HepG2 (cell line): ENCODE measurements around the gene PLAGL2. TPM values are rescaled to one million over a fixed set of nuclear protein-coding genes. Genes with fewer than 3 reads are reported as not detected.

Experiments used
- ATAC-seq: fragments of 200-7000 bp; cut with Tn5 transposase; 3 replicates; pipeline ENCODE4 v1.9.1; 2020; ENCODE audit warnings: mild to moderate bottlenecking, moderate library complexity
- BruUV-seq: library from RNA; stranded (reverse); fragments of 400-500 nt; replicated peaks from 2 replicates; lab custom pipeline; 2021; lab: Mats Ljungman, UMichigan
- CTCF ChIA-PET: fragments of 300-600 bp; formaldehyde crosslinking; extraction: SDS; loops from one replicate; lab custom pipeline; 2021; ENCODE audit warnings: low total read pairs, inconsistent platforms, low intra/inter-chr PET ratio; lab: Yijun Ruan, JAX
- POLR2A ChIA-PET: fragments of 350-600 bp; sonication (Branson Sonifier 250); formaldehyde crosslinking; loops from one replicate; lab custom pipeline; 2020; ENCODE audit warnings: antibody characterized with exemption, inconsistent platforms; lab: Yijun Ruan, JAX
- DNase-seq: peaks from one replicate; pipeline ENCODE4 v3.0.0-alpha.2; 2015; ENCODE audit warnings: low spot score
- FAIRE-seq: peaks from 3 replicates; lab custom pipeline; 2011; peaks lifted over from hg19 to GRCh38; lab: Jason Lieb, UNC
- H2AFZ ChIP-seq: one replicate; pipeline ENCODE4 v1.6.1; 2011; ENCODE audit warnings: low read length, inconsistent platforms
- H3K27ac ChIP-seq: fragments of 300-600 bp; 3 replicates; pipeline ENCODE4 v1.8.0; 2011; ENCODE audit warnings: mixed run types, mild to moderate bottlenecking, mixed read lengths, low read length, inconsistent platforms; ENCODE audit not compliant: insufficient read depth; ENCODE audit errors: extremely low read length
- H3K27me3 ChIP-seq, 2 experiments: fragments of 200-600 bp in 1 of 2; 2 replicates in 1 of 2; 3 replicates in 1 of 2; pipeline versions ENCODE4 v1.6.0 to v1.8.0; 2011; ENCODE audit warnings: low read length in 2 of 2, mild to moderate bottlenecking in 2 of 2, moderate library complexity in 2 of 2, inconsistent platforms in 1 of 2; ENCODE audit not compliant: insufficient read depth in 2 of 2, control insufficient read depth in 1 of 2
- H3K36me3 ChIP-seq, 2 experiments: fragments of 200-600 bp in 1 of 2; replicated peaks in 1 of 2; 2 replicates in 1 of 2; 3 replicates in 1 of 2; pipeline versions ENCODE4 v1.5.1 to v1.8.0; 2011; ENCODE audit warnings: low read length in 2 of 2, inconsistent platforms in 1 of 2; ENCODE audit not compliant: insufficient read depth in 2 of 2, control insufficient read depth in 1 of 2
- H3K4me1 ChIP-seq: 2 replicates; pipeline ENCODE4 v1.5.1; 2012; ENCODE audit warnings: low read length, inconsistent platforms; ENCODE audit not compliant: insufficient read depth
- H3K4me2 ChIP-seq: 2 replicates; pipeline ENCODE4 v1.6.0; 2011; ENCODE audit warnings: low read depth, low read length, inconsistent platforms
- H3K4me3 ChIP-seq, 3 experiments: fragments of 200-600 bp in 1 of 3; sonication (generic), shearing (Covaris generic) in 1 of 3; replicated peaks in 1 of 3; 2 replicates each; pipeline ENCODE4 v1.5.1; 2011 to 2016; ENCODE audit warnings: low read length in 3 of 3, inconsistent platforms in 2 of 3, low read depth in 2 of 3, mild to moderate bottlenecking in 2 of 3, control low read depth in 1 of 3, mixed read lengths in 1 of 3; ENCODE audit not compliant: insufficient read depth in 1 of 3
- H3K79me2 ChIP-seq: one replicate; pipeline ENCODE4 v1.6.1; 2011; ENCODE audit warnings: low read length, inconsistent platforms; ENCODE audit not compliant: insufficient read depth
- H3K9ac ChIP-seq: 2 replicates; pipeline ENCODE4 v1.6.0; 2011; ENCODE audit warnings: mild to moderate bottlenecking, low read depth, low read length, inconsistent platforms; ENCODE audit not compliant: insufficient read depth
- H3K9me3 ChIP-seq: 2 replicates; pipeline ENCODE4 v1.5.1; 2012; ENCODE audit warnings: mild to moderate bottlenecking, low read length
- H4K20me1 ChIP-seq: 2 replicates; pipeline ENCODE4 v1.6.0; 2011; ENCODE audit warnings: inconsistent platforms, mild to moderate bottlenecking, low read length, moderate library complexity; ENCODE audit not compliant: insufficient read depth
- ATF1 ChIP-seq: IDR thresholded peaks from 2 replicates; pipeline ENCODE4 v1.6.1; 2016; ENCODE audit warnings: mild to moderate bottlenecking, control low read depth
- CENPT ChIP-seq: sonication (generic); formaldehyde crosslinking; IDR thresholded peaks from 2 replicates; pipeline ENCODE4 v1.8.0; 2022; ENCODE audit warnings: low read depth, mild to moderate bottlenecking, moderate library complexity, missing genetic modification reagents
- CREB3 ChIP-seq: sonication (generic); formaldehyde crosslinking; IDR thresholded peaks from 2 replicates; pipeline ENCODE4 v1.5.0; 2020; ENCODE audit warnings: missing genetic modification reagents
- ELF3 ChIP-seq: IDR thresholded peaks from 2 replicates; pipeline ENCODE4 v1.6.1; 2016; ENCODE audit warnings: missing genetic modification reagents, missing compliant biosample characterization
- FOXC1 ChIP-seq: sonication (generic); formaldehyde crosslinking; IDR thresholded peaks from 2 replicates; pipeline ENCODE4 v1.8.0; 2022; ENCODE audit warnings: mild to moderate bottlenecking, missing genetic modification reagents, borderline replicate concordance
- LCORL ChIP-seq, 2 experiments: fragments of 450-650 bp in 1 of 2; sonication (generic) in 1 of 2; formaldehyde crosslinking in 1 of 2; IDR thresholded peaks; 2 replicates each; pipeline versions ENCODE4 v1.5.0 to v1.6.1; 2017 to 2020; ENCODE audit warnings: antibody characterized with exemption in 1 of 2, missing genetic modification reagents in 1 of 2
- NFYB ChIP-seq: sonication (generic); formaldehyde crosslinking; IDR thresholded peaks from 2 replicates; pipeline ENCODE4 v1.4.0; 2020; ENCODE audit warnings: missing genetic modification reagents
- PAWR ChIP-seq: sonication (generic); formaldehyde crosslinking; IDR thresholded peaks from 2 replicates; pipeline ENCODE4 v1.4.0; 2020; ENCODE audit warnings: missing genetic modification reagents, mild to moderate bottlenecking, borderline replicate concordance
- POLR2G ChIP-seq: fragments of 200-400 bp; formaldehyde crosslinking; IDR thresholded peaks from 2 replicates; pipeline ENCODE4 v1.6.1; 2018; ENCODE audit warnings: mild to moderate bottlenecking, low read depth, low read length, moderate library complexity
- RBM22 ChIP-seq: fragments of 200-400 bp; formaldehyde crosslinking; optimal IDR thresholded peaks from 2 replicates; pipeline ENCODE3; 2017; ENCODE audit warnings: mild to moderate bottlenecking, low read length, moderate library complexity
- ZC3H4 ChIP-seq: sonication (generic); formaldehyde crosslinking; IDR thresholded peaks from 2 replicates; pipeline ENCODE4 v1.4.0; 2020; ENCODE audit warnings: missing genetic modification reagents, borderline replicate concordance
- ZMYM3 ChIP-seq: sonication (generic); formaldehyde crosslinking; IDR thresholded peaks from 2 replicates; pipeline ENCODE4 v1.5.1; 2020; ENCODE audit warnings: mild to moderate bottlenecking, missing genetic modification reagents
- ZNF225 ChIP-seq: sonication (generic); formaldehyde crosslinking; IDR thresholded peaks from 2 replicates; pipeline ENCODE4 v1.4.0; 2020; ENCODE audit warnings: mild to moderate bottlenecking, missing genetic modification reagents
- ZNF230 ChIP-seq: sonication (generic); formaldehyde crosslinking; IDR thresholded peaks from 2 replicates; pipeline ENCODE4 v1.4.0; 2020; ENCODE audit warnings: mild to moderate bottlenecking, missing genetic modification reagents
- ZNF276 ChIP-seq: sonication (generic); formaldehyde crosslinking; IDR thresholded peaks from 2 replicates; pipeline ENCODE4 v1.4.0; 2020; ENCODE audit warnings: mild to moderate bottlenecking, low read depth, missing genetic modification reagents
- ZNF577 ChIP-seq: sonication (generic); formaldehyde crosslinking; IDR thresholded peaks from 2 replicates; pipeline ENCODE4 v1.4.0; 2020; ENCODE audit warnings: mild to moderate bottlenecking, low read depth, missing genetic modification reagents, borderline replicate concordance
- ZNF644 ChIP-seq: IDR thresholded peaks from 2 replicates; pipeline ENCODE4 v1.6.1; 2016; ENCODE audit warnings: low read depth
- ZNF773 ChIP-seq: sonication (generic); formaldehyde crosslinking; IDR thresholded peaks from 2 replicates; pipeline ENCODE4 v1.4.0; 2020; ENCODE audit warnings: missing genetic modification reagents, borderline replicate concordance
- WGBS: methylation state at CpG from one replicate; pipeline ENCODE4 v1.1.6; 2017; ENCODE audit warnings: low lambda C conversion rate; 5-methylcytosine and 5-hydroxymethylcytosine counted together
- in situ Hi-C: cut with HindIII; loops from 2 replicates; pipeline ENCODE4 v1.10.0; 2017; ENCODE audit warnings: low pct_unique_long_range_greater_than_20kb; ENCODE audit not compliant: extremely low pct_ligation_motif_present
- intact Hi-C: fragments of 100-400 bp; cut with micrococcal nuclease; formaldehyde crosslinking; loops from one replicate; pipeline ENCODE4 v1.10.0; 2022; ENCODE audit not compliant: unreplicated experiment
- polyA plus RNA-seq, 8 experiments: library from polyadenylated mRNA; depleted of rRNA in 3 of 8; stranded (reverse) in 7 of 8; unstranded in 1 of 8; fragments of >200 nt; fragmentation: Illumina TruSeq in 4 of 8; extraction: Trizol in 4 of 8; gene quantifications; 2 replicates each; pipeline versions ENCODE4 v1.2.1 to v1.2.3, GENCODE V29; 2011 to 2016; ENCODE audit warnings: low read depth in 4 of 8, missing spikeins in 1 of 8, mixed read lengths in 1 of 8; ENCODE audit not compliant: insufficient read depth in 1 of 8
- total RNA-seq, 5 experiments: library from RNA; depleted of rRNA; stranded (reverse); fragments of >200 nt; fragmentation: Illumina TruSeq; extraction: Trizol; gene quantifications; 2 replicates each; pipeline ENCODE4 v1.2.3, GENCODE V29; 2016; ENCODE audit warnings: low read depth in 1 of 5
- TF ChIP-seq, protein P1 (sequence below): sonication (generic); formaldehyde crosslinking; conservative IDR thresholded peaks from 2 replicates; pipeline ENCODE4 v1.8.1; 2023; ENCODE audit warnings: missing genetic modification reagents
- TF ChIP-seq, protein P2 (sequence below): sonication (generic); formaldehyde crosslinking; IDR thresholded peaks from 2 replicates; pipeline ENCODE4 v1.5.0; 2020; ENCODE audit warnings: missing genetic modification reagents, mild to moderate bottlenecking, borderline replicate concordance

Gene PLAGL2
- total and polyA plus RNA-seq, 2 of the 13 experiments (the other 11 are each of a cell fraction or from before 2014, with no cell fraction given): 15.2 to 15.3 TPM

- H3K79me2 ChIP-seq: no peaks in the 10 kb centered on the region
- H3K4me1 ChIP-seq: peaks cover 30% of the 10 kb centered on the region
- H3K4me2 ChIP-seq: no peak overlapping the region
- WGBS: 93% methylated on average over 6 of the region's 6 CpGs
- ChIA-PET CTCF (no interaction called here), POLR2A (interaction anchor here (1.8 kb wide), 1 partner anchor 12 kb away, joined by 6 read pairs; no protein-coding TSS in a partner anchor)
- no peak for FAIRE-seq
- BruUV-seq: no TSS peak
- H3K9me3 ChIP-seq: no peaks in the 10 kb centered on the region
- H2AFZ ChIP-seq: no peak overlapping the region
- in situ Hi-C loops (no loop called here), intact Hi-C loops (no loop called here)
- H3K9ac ChIP-seq: no peak overlapping the region
- H3K36me3 ChIP-seq: peaks cover 11 to 29% of the 10 kb centered on the region in 2 experiments
- ATAC-seq: no peak
- H4K20me1 ChIP-seq: no peaks in the 10 kb centered on the region
- H3K27ac ChIP-seq: no peak overlapping the region
- no peaks in the 10 kb centered on the region for H3K27me3 ChIP-seq
- no peak overlapping the region for H3K4me3 ChIP-seq
- no peak for DNase-seq
- 0 out of 2 replicates have a peak, but pooled peaks have one; percentile 37 for TF ChIP-seq ZNF225
- no peak for TF ChIP-seq ATF1 (CRISPR knock-in tag)
- 0 out of 2 replicates have a peak, but pooled peaks have one; percentile 40 for TF ChIP-seq FOXC1 (CRISPR knock-in tag)
- no peak for TF ChIP-seq CENPT (CRISPR knock-in tag)
- TF ChIP-seq, protein P1, sequence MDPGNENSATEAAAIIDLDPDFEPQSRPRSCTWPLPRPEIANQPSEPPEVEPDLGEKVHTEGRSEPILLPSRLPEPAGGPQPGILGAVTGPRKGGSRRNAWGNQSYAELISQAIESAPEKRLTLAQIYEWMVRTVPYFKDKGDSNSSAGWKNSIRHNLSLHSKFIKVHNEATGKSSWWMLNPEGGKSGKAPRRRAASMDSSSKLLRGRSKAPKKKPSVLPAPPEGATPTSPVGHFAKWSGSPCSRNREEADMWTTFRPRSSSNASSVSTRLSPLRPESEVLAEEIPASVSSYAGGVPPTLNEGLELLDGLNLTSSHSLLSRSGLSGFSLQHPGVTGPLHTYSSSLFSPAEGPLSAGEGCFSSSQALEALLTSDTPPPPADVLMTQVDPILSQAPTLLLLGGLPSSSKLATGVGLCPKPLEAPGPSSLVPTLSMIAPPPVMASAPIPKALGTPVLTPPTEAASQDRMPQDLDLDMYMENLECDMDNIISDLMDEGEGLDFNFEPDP (CRISPR knock-in tag): 0 out of 2 replicates have a peak, but pooled peaks have one; percentile 34
- TF ChIP-seq POLR2G: peak; percentile 41; the same call in 1 of the 2 replicates
- no peak for TF ChIP-seq ZC3H4 (CRISPR knock-in tag)
- TF ChIP-seq ZMYM3 (CRISPR knock-in tag): peak; percentile 85
- TF ChIP-seq LCORL (IDR thresholded peaks at IDR 0.05): no peak
- TF ChIP-seq LCORL (CRISPR knock-in tag; IDR thresholded peaks at IDR 0.05): peak; percentile 46; the same call in 1 of the 2 replicates
- TF ChIP-seq ZNF230 (CRISPR knock-in tag): 0 out of 2 replicates have a peak, but pooled peaks have one; percentile 35
- TF ChIP-seq ELF3 (CRISPR knock-in tag): no peak
- 0 out of 2 replicates have a peak, but pooled peaks have one; percentile 26 for TF ChIP-seq ZNF276 (CRISPR knock-in tag)
- TF ChIP-seq, protein P2, sequence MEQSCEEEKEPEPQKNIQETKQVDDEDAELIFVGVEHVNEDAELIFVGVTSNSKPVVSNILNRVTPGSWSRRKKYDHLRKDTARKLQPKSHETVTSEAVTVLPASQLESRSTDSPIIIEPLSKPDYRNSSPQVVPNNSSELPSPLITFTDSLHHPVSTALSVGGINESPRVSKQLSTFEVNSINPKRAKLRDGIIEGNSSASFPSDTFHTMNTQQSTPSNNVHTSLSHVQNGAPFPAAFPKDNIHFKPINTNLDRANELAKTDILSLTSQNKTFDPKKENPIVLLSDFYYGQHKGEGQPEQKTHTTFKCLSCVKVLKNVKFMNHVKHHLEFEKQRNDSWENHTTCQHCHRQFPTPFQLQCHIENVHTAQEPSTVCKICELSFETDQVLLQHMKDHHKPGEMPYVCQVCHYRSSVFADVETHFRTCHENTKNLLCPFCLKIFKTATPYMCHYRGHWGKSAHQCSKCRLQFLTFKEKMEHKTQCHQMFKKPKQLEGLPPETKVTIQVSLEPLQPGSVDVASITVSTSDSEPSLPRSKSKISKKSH (CRISPR knock-in tag): peak; percentile 70
- no peak for TF ChIP-seq NFYB (CRISPR knock-in tag)
- no peak for TF ChIP-seq PAWR (CRISPR knock-in tag)
- no peak for TF ChIP-seq ZNF577
- TF ChIP-seq ZNF644 (CRISPR knock-in tag): no peak
- TF ChIP-seq CREB3 (CRISPR knock-in tag): no peak
- TF ChIP-seq ZNF773: no peak
- TF ChIP-seq RBM22: peak; percentile 82
Observed at GRCh38 chr20:32237419-32237818, 29.9 kb upstream of the PLAGL2 start.
